C4-2B (cell line): ENCODE results near the gene XPO4.

ENCODE experiments used
- ZFX ChIP-seq: fragments of 450-650 bp; IDR thresholded peaks from 2 replicates; pipeline ENCODE4 v1.6.1; 2017
- TF ChIP-seq, protein P1 (sequence below): fragments of 450-650 bp; conservative IDR thresholded peaks from 2 replicates; pipeline ENCODE4 v1.5.1; 2017; ENCODE audit warnings: mild to moderate bottlenecking

DNA sequence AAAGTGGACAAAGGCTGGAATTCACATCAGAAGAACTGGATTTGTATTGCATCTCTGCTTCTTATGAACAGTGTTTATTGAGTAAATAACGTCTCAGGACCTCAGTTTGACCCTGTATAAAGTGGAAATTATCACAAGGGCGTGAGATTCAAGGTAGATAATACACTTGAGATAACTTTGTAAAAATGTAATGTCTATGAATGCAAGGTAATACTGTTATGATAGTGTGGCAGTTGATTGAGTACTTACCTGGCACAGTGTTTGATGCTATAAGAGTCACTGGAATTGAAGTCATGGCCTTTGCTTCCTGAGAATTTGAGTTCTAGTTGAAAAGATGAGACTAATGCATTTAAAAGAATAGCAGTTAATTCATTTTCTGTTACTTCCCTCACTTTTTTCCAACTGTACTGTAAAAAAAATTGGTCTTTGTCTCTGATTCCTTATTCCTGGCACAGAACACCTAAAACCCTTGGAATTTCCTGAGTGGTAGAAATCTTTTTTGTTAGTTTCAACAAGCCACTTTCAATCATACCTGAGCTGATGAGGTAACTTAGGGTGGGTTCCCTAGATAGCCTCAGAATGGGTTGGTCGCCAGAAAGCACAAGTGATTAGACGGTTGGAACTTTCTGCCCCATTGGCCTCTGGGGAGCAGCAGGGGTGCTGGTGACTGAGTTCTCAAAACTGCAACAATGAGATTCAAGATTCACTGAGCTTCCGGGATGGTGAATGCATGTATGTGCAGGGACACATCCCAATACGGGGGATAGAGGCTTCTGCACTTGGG is 6.4 kb upstream of the XPO4 start:
- TF ChIP-seq, protein P1, sequence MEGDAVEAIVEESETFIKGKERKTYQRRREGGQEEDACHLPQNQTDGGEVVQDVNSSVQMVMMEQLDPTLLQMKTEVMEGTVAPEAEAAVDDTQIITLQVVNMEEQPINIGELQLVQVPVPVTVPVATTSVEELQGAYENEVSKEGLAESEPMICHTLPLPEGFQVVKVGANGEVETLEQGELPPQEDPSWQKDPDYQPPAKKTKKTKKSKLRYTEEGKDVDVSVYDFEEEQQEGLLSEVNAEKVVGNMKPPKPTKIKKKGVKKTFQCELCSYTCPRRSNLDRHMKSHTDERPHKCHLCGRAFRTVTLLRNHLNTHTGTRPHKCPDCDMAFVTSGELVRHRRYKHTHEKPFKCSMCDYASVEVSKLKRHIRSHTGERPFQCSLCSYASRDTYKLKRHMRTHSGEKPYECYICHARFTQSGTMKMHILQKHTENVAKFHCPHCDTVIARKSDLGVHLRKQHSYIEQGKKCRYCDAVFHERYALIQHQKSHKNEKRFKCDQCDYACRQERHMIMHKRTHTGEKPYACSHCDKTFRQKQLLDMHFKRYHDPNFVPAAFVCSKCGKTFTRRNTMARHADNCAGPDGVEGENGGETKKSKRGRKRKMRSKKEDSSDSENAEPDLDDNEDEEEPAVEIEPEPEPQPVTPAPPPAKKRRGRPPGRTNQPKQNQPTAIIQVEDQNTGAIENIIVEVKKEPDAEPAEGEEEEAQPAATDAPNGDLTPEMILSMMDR: no peak
- no peak for TF ChIP-seq ZFX
